Activated naive CD8-positive, alpha-beta T cell treated with anti-CD3 and anti-CD28 coated beads, Interleukin-2, amount 10 ng/mL, durations not matched to agents 7 days and 5 days (primary cell): ENCODE data around the gene ANO5. TPM values are rescaled to one million over a fixed set of nuclear protein-coding genes. Genes with fewer than 3 reads are reported as not detected.

Experiments used
- ATAC-seq: fragments of 150-1000 bp; cut with Tn5 transposase; one replicate; pipeline ENCODE4 v1.10.0; 2021; ENCODE audit warnings: low read depth, moderate library complexity
- POLR2A ChIA-PET: fragments of 350-600 bp; sonication (Branson Sonifier 250); formaldehyde crosslinking; loops from one replicate; lab custom pipeline; 2021; ENCODE audit warnings: antibody characterized with exemption; lab: Charles Lee
- DNase-seq: peaks from one replicate; pipeline ENCODE4 v3.0.0; 2021
- H3K27ac Mint-ChIP-seq: one replicate; pipeline ENCODE4 v1.8.0; 2022; ENCODE audit warnings: mild to moderate bottlenecking, mixed read lengths
- H3K27me3 Mint-ChIP-seq: one replicate; pipeline ENCODE4 v1.8.0; 2022; ENCODE audit warnings: mild to moderate bottlenecking, moderate library complexity, mixed read lengths
- H3K36me3 Mint-ChIP-seq: one replicate; pipeline ENCODE4 v1.8.0; 2021; ENCODE audit warnings: mild to moderate bottlenecking, mixed read lengths
- H3K4me1 Mint-ChIP-seq: one replicate; pipeline ENCODE4 v1.8.0; 2021; ENCODE audit warnings: mixed read lengths
- H3K4me3 Mint-ChIP-seq: one replicate; pipeline ENCODE4 v1.8.0; 2022; ENCODE audit warnings: mild to moderate bottlenecking, moderate library complexity, mixed read lengths
- H3K9me3 Mint-ChIP-seq: one replicate; pipeline ENCODE4 v1.8.0; 2021; ENCODE audit warnings: mixed read lengths
- total RNA-seq, 2 experiments: library from RNA; stranded (reverse); gene quantifications; one replicate each; pipeline ENCODE4 v1.2.3, GENCODE V29; 2021

The ANO5 gene
- under 1 TPM; 0.09 to 0.14 TPM for total RNA-seq

GRCh38 chr11:22192642-22193347 is at the start of gene ANO5:
Gene ANO5 (plus strand): TSS chr11:22193085. CDS start chr11:22193493, 408 bp downstream.
- no peaks in the 10 kb centered on the region for H3K4me1 Mint-ChIP-seq
- peak within 1 kb of the TSS; percentile 55 for H3K4me3 Mint-ChIP-seq
- ATAC-seq (no peak), DNase-seq (peak; percentile 24)
- POLR2A ChIA-PET: no interaction called here
- H3K9me3 Mint-ChIP-seq: no peaks in the 10 kb centered on the region
- H3K27ac Mint-ChIP-seq: no peak within 1 kb of the TSS
- H3K36me3 Mint-ChIP-seq: no peaks in the 10 kb centered on the region
- peaks cover 27% of the 10 kb centered on the region for H3K27me3 Mint-ChIP-seq

- POLR2A ChIA-PET: no interaction called here
- Mint-ChIP-seq H3K36me3 (no peaks in the 10 kb centered on the region), H3K27ac (no peak overlapping the region), H3K4me3 (no peak overlapping the region), H3K9me3 (no peaks in the 10 kb centered on the region), H3K27me3 (no peaks in the 10 kb centered on the region), H3K4me1 (no peaks in the 10 kb centered on the region)
- no peak for DNase-seq
- ATAC-seq: no peak
Observed at GRCh38 chr11:22151649-22152197, 41.2 kb upstream of the ANO5 start.

DNA sequence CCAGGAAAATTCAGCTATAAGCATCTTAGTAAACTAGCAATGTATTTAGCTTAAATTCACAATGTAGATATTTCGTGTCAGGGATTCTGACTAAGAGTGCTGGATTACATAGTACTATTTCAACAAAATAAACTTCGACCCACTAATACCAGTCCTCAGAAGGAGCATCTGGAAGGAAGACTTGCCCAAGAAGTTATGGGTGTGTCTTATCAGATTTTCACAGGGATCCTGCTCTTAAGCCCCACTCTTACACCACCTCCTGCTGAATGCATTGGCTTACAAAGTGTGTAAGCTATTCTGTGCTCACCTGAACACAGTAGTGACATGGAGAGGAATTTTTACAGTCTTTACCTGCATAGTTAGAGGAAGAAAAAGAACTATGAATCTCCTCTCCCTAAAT is 35.4 kb upstream of the ANO5 start:
- H3K27me3 Mint-ChIP-seq: no peaks in the 10 kb centered on the region
- no peak for DNase-seq

GRCh38 chr11:22161489-22161888 is 31.4 kb upstream of the ANO5 start:
- no peak for DNase-seq
- POLR2A ChIA-PET: no interaction called here
- H3K4me3 Mint-ChIP-seq: no peak overlapping the region

More for the DNA sequence above, 35.4 kb upstream of the ANO5 start:
- Mint-ChIP-seq H3K27ac (no peak overlapping the region), H3K9me3 (no peaks in the 10 kb centered on the region), H3K4me1 (no peaks in the 10 kb centered on the region), H3K4me3 (no peak overlapping the region), H3K36me3 (no peaks in the 10 kb centered on the region)
- POLR2A ChIA-PET: no interaction called here
- ATAC-seq: no peak

DNA sequence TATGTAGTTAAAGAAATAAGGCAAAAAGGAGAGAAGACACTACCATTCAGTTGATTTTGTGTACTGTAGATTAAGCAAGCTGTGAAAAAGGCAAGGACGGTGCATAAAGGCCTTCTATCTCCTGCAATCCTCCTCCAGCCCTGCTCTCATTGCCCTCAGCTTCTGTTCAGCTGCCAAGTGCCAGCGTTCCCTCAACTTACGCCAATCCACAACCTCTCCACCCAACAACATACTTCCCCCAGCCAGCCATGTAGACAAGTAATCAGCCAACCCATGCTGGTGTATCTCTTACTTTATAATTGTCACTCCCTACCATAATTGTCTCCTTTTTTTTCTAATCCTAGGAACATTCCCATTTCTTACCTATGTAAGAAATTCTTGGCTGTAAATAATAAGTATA is 30.1 kb upstream of the ANO5 start:
- Mint-ChIP-seq H3K4me3 (no peak overlapping the region), H3K27me3 (no peaks in the 10 kb centered on the region), H3K4me1 (no peaks in the 10 kb centered on the region), H3K9me3 (no peaks in the 10 kb centered on the region), H3K27ac (no peak overlapping the region), H3K36me3 (no peaks in the 10 kb centered on the region)
- POLR2A ChIA-PET: no interaction called here
- ATAC-seq (no peak), DNase-seq (no peak)

More at GRCh38 chr11:22161489-22161888, 31.4 kb upstream of the ANO5 start:
- Mint-ChIP-seq H3K4me1 (no peaks in the 10 kb centered on the region), H3K27me3 (no peaks in the 10 kb centered on the region), H3K9me3 (no peaks in the 10 kb centered on the region), H3K27ac (no peak overlapping the region), H3K36me3 (no peaks in the 10 kb centered on the region)
- no peak for ATAC-seq

DNA sequence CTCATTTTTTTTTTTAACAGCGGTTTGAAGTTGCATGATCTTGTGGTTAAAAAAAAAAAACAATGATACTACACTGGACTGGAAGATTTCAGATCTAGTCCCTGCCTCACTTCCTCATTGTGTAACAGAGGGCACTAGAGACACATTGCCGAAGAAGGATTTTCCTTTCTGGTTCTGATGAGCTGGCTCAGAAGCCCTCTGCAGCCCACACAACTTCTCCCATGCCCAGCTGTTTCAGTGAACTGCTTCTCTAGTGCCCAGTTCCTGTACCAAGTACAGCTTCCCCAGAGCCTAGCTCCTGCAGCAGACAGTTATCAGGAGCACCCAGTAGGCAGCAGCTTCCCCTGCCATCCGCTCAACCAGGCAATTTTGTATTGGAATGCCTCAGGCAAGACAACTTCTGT is 29.5 kb upstream of the ANO5 start:
- no peak overlapping the region for H3K4me3 Mint-ChIP-seq
- H3K27ac Mint-ChIP-seq: no peak overlapping the region
- DNase-seq (no peak), ATAC-seq (no peak)
- POLR2A ChIA-PET: no interaction called here
- no peaks in the 10 kb centered on the region for H3K4me1 Mint-ChIP-seq
- no peaks in the 10 kb centered on the region for H3K9me3 Mint-ChIP-seq
- H3K36me3 Mint-ChIP-seq: no peaks in the 10 kb centered on the region
- no peaks in the 10 kb centered on the region for H3K27me3 Mint-ChIP-seq

- H3K9me3 Mint-ChIP-seq: no peaks in the 10 kb centered on the region
- no peak for DNase-seq
- no peak overlapping the region for H3K4me3 Mint-ChIP-seq
- H3K36me3 Mint-ChIP-seq: no peaks in the 10 kb centered on the region
- POLR2A ChIA-PET: no interaction called here
- ATAC-seq: no peak
- no peaks in the 10 kb centered on the region for H3K4me1 Mint-ChIP-seq
- H3K27me3 Mint-ChIP-seq: no peaks in the 10 kb centered on the region
- H3K27ac Mint-ChIP-seq: no peak overlapping the region
Observed at GRCh38 chr11:22165087-22165486, 27.8 kb upstream of the ANO5 start.

DNA sequence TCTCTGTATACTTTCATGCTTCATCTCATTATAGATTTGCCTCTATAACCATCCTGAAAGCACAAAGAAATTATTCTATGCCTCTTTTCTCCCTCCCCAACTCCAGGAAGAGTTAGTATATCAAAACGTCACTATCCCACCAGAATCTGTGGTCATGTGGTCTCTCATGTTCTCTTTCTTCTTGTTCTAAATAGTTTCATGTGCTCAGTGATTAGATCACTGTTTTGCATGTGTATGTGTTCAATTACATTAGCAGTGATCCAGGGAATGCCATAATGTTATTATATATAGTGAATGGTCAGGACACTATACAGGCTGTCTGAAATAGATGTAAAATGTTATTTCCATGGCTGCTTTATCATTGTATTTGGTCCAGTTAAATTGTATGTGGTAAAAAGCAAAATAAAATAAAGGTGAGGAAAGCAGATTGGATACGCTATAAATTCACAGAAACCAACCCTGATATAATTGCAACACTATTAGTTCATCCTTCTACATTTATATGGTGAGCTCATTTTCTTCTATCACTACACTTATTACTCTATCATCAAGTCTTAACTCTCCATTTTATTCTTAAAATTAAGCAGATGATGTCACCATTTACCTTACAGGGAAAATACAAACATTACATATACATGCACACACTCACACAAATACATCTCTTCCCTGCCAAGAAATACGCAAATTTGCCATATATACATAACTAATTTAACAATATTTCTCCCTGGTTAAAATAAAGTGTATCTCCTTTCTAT is 26.9 kb upstream of the ANO5 start:
- no peak for ATAC-seq
- Mint-ChIP-seq H3K4me3 (no peak overlapping the region), H3K27ac (no peak overlapping the region), H3K9me3 (no peaks in the 10 kb centered on the region), H3K4me1 (no peaks in the 10 kb centered on the region), H3K36me3 (no peaks in the 10 kb centered on the region), H3K27me3 (no peaks in the 10 kb centered on the region)
- POLR2A ChIA-PET: no interaction called here
- DNase-seq: no peak

GRCh38 chr11:22169833-22170232 is 23.1 kb upstream of the ANO5 start:
- Mint-ChIP-seq H3K27ac (no peak overlapping the region), H3K4me3 (no peak overlapping the region), H3K9me3 (no peaks in the 10 kb centered on the region), H3K36me3 (no peaks in the 10 kb centered on the region), H3K4me1 (no peaks in the 10 kb centered on the region), H3K27me3 (no peaks in the 10 kb centered on the region)
- ATAC-seq (no peak), DNase-seq (no peak)
- POLR2A ChIA-PET: no interaction called here

DNA sequence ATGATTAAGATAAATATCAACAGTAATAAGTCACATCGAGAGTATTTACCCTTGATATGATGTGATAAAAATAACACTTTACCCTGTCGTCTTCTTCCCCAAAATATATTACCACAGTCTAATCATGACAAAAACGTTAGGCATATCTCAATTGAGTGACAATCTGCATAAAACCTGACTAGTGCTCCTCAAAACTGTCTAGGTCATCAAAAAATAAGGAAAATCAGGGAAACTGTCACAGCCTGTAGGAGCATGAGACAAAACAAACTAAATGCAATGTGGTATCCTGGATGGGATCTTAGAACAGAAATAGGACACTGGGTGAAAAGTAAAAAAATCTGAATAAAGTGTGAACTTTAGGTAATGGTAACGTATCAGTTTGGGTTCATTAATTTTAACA is 19.4 kb upstream of the ANO5 start:
- Mint-ChIP-seq H3K4me1 (no peaks in the 10 kb centered on the region), H3K36me3 (no peaks in the 10 kb centered on the region), H3K4me3 (no peak overlapping the region), H3K27me3 (no peaks in the 10 kb centered on the region), H3K9me3 (no peaks in the 10 kb centered on the region), H3K27ac (no peak overlapping the region)
- POLR2A ChIA-PET: no interaction called here
- DNase-seq: no peak
- no peak for ATAC-seq

DNA sequence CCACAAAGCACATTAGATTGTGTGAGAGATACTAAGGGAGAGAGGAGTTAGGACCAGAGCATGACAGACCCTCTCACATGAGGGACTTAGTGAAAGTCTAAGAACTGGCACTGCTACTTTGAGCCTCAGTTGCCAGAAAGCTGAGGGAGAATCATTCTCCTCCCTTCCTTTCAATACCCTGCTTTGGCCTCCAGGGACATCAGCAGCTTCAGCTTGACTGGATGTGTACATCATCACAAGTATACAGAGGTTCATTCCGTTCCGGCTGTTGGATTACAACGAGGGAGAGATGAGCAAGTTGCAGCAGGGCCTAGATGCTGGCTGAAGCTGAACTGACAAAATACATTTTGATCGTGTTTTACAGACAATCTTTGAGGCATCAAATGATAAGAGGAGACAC is 15.7 kb upstream of the ANO5 start:
- no peak overlapping the region for H3K27ac Mint-ChIP-seq
- DNase-seq: no peak
- ATAC-seq: no peak
- no peak overlapping the region for H3K4me3 Mint-ChIP-seq
- no peaks in the 10 kb centered on the region for H3K4me1 Mint-ChIP-seq
- H3K36me3 Mint-ChIP-seq: no peaks in the 10 kb centered on the region
- H3K9me3 Mint-ChIP-seq: no peaks in the 10 kb centered on the region
- POLR2A ChIA-PET: no interaction called here
- H3K27me3 Mint-ChIP-seq: no peaks in the 10 kb centered on the region

- H3K27ac Mint-ChIP-seq: no peak overlapping the region
- H3K36me3 Mint-ChIP-seq: no peaks in the 10 kb centered on the region
- no peak overlapping the region for H3K4me3 Mint-ChIP-seq
- H3K4me1 Mint-ChIP-seq: no peaks in the 10 kb centered on the region
- POLR2A ChIA-PET: no interaction called here
- no peaks in the 10 kb centered on the region for H3K9me3 Mint-ChIP-seq
- H3K27me3 Mint-ChIP-seq: no peaks in the 10 kb centered on the region
- DNase-seq (no peak), ATAC-seq (no peak)
Observed at GRCh38 chr11:22179626-22180025, 13.3 kb upstream of the ANO5 start.

DNA sequence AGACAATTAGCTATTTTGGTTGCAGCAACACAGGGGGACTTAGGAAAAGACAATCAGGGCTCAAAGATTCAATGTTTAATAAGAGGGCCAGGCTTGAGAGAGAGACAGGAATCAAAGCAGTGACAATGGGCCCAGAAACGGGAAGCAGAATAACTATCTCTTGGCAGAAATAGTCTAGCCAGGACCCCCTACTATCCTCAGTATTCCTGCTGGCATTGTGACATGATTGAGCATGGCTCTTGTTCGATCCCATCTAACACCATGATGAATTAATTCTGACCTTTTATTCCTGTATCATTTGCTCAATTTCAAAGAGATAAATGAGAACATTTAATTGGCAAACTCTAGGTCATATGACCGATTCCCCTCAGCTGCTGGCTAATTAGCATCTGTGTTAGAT is 12.8 kb upstream of the ANO5 start:
- DNase-seq (no peak), ATAC-seq (no peak)
- no peaks in the 10 kb centered on the region for H3K27me3 Mint-ChIP-seq
- H3K9me3 Mint-ChIP-seq: no peaks in the 10 kb centered on the region
- H3K4me1 Mint-ChIP-seq: no peaks in the 10 kb centered on the region
- POLR2A ChIA-PET: no interaction called here
- no peaks in the 10 kb centered on the region for H3K36me3 Mint-ChIP-seq
- no peak overlapping the region for H3K4me3 Mint-ChIP-seq
- H3K27ac Mint-ChIP-seq: no peak overlapping the region

- DNase-seq: no peak
- no peak for ATAC-seq
- Mint-ChIP-seq H3K4me3 (no peak overlapping the region), H3K36me3 (no peaks in the 10 kb centered on the region), H3K9me3 (no peaks in the 10 kb centered on the region), H3K27ac (no peak overlapping the region), H3K27me3 (peaks cover 25% of the 10 kb centered on the region), H3K4me1 (no peaks in the 10 kb centered on the region)
- POLR2A ChIA-PET: no interaction called here
Observed at GRCh38 chr11:22189660-22190059, 3.2 kb upstream of the ANO5 start.
